Thoracic aorta (tissue), 2 donors: Measurements from ENCODE around the gene BICC1. TPM values are rescaled to one million over a fixed set of nuclear protein-coding genes. Genes with fewer than 3 reads are reported as not detected.

ENCODE experiments used
- ATAC-seq: fragments of 150-250 bp; one replicate; pipeline ENCODE4 v1.8.0; 2017; ENCODE audit warnings: low read depth; ENCODE audit not compliant: insufficient number of reproducible peaks, low FRiP score
- DNase-seq: peaks from one replicate; pipeline ENCODE4 v3.0.0-alpha.2; 2020; ENCODE audit warnings: low spot score
- H3K27ac ChIP-seq, 2 donors: fragments of 200-600 bp; sonication (generic); 1 replicate in 1 of 2; 2 replicates in 1 of 2; pipeline ENCODE4 v1.5.1; 2016; ENCODE audit warnings: mild to moderate bottlenecking in 2 of 2, moderate library complexity in 2 of 2
- H3K27me3 ChIP-seq: fragments of 200-600 bp; sonication (generic); replicated peaks from 2 replicates; pipeline ENCODE4 v1.6.0; 2016; ENCODE audit warnings: mild to moderate bottlenecking; ENCODE audit not compliant: insufficient read depth
- H3K36me3 ChIP-seq: fragments of 200-600 bp; sonication (generic); one replicate; pipeline ENCODE4 v1.5.1; 2016
- H3K4me1 ChIP-seq, 2 donors: fragments of 200-600 bp; sonication (generic); 1 replicate in 1 of 2; 2 replicates in 1 of 2; pipeline versions ENCODE4 v1.5.1 to v1.6.0; 2016; ENCODE audit warnings: low read depth in 2 of 2, mild to moderate bottlenecking in 1 of 2; ENCODE audit not compliant: control insufficient read depth in 1 of 2
- H3K4me3 ChIP-seq: fragments of 200-600 bp; sonication (generic); 2 replicates; pipeline ENCODE4 v1.5.1; 2016; ENCODE audit warnings: mild to moderate bottlenecking
- H3K9me3 ChIP-seq: fragments of 200-600 bp; sonication (generic); 2 replicates; pipeline ENCODE4 v1.5.1; 2016
- total RNA-seq, 2 donors: library from RNA; depleted of rRNA; stranded (reverse); fragments of >200 nt; gene quantifications; one replicate each; pipeline versions ENCODE4 v1.1.0 to v1.2.3, GENCODE V29; 2016
- TF ChIP-seq, protein P1 (sequence below): fragments of 200-600 bp; sonication (generic); IDR thresholded peaks from one replicate; pipeline ENCODE4 v1.5.1; 2019; ENCODE audit warnings: antibody characterized with exemption

BICC1 gene
- total RNA-seq, 2 donors from 2014 or later, result 20.4 to 28.1 TPM

GRCh38 chr10:58752665-58753064 lies 240.0 kb downstream of the BICC1 start:
- Histone ChIP-seq H3K27ac (no peak overlapping the region), H3K9me3 (no peaks in the 10 kb centered on the region), H3K27me3 (no peaks in the 10 kb centered on the region), H3K4me3 (no peak overlapping the region), H3K4me1 (peaks cover 5 to 39% of the 10 kb centered on the region in 2 donors), H3K36me3 (no peaks in the 10 kb centered on the region)
- ATAC-seq (no peak), DNase-seq (no peak)
- TF ChIP-seq, protein P1, sequence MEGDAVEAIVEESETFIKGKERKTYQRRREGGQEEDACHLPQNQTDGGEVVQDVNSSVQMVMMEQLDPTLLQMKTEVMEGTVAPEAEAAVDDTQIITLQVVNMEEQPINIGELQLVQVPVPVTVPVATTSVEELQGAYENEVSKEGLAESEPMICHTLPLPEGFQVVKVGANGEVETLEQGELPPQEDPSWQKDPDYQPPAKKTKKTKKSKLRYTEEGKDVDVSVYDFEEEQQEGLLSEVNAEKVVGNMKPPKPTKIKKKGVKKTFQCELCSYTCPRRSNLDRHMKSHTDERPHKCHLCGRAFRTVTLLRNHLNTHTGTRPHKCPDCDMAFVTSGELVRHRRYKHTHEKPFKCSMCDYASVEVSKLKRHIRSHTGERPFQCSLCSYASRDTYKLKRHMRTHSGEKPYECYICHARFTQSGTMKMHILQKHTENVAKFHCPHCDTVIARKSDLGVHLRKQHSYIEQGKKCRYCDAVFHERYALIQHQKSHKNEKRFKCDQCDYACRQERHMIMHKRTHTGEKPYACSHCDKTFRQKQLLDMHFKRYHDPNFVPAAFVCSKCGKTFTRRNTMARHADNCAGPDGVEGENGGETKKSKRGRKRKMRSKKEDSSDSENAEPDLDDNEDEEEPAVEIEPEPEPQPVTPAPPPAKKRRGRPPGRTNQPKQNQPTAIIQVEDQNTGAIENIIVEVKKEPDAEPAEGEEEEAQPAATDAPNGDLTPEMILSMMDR, result no peak

DNA sequence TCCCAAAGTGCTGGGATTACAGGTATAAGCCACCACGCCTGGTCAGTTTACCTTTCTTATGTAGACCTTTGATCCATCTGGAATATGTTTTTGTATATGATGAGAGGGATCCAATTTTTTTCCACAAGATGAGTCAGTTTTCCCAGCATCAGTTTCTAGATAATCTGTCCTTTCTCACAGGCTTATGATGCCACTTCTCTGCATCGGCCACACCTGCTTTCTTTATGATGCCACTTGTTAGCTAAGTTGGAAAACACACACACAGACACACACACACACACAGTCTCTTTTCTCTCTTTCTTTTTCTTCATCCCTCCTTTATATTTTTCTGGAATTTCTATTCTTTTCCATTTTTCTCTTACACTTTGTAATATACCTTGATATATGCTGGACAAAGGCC lies 240.8 kb downstream of the BICC1 start:
- Histone ChIP-seq H3K4me1 (peaks cover 9 to 39% of the 10 kb centered on the region in 2 donors), H3K27ac (no peak overlapping the region), H3K4me3 (no peak overlapping the region), H3K36me3 (no peaks in the 10 kb centered on the region), H3K27me3 (no peaks in the 10 kb centered on the region), H3K9me3 (no peaks in the 10 kb centered on the region)
- TF ChIP-seq, protein P1, result no peak
- DNase-seq (no peak), ATAC-seq (no peak)

DNA sequence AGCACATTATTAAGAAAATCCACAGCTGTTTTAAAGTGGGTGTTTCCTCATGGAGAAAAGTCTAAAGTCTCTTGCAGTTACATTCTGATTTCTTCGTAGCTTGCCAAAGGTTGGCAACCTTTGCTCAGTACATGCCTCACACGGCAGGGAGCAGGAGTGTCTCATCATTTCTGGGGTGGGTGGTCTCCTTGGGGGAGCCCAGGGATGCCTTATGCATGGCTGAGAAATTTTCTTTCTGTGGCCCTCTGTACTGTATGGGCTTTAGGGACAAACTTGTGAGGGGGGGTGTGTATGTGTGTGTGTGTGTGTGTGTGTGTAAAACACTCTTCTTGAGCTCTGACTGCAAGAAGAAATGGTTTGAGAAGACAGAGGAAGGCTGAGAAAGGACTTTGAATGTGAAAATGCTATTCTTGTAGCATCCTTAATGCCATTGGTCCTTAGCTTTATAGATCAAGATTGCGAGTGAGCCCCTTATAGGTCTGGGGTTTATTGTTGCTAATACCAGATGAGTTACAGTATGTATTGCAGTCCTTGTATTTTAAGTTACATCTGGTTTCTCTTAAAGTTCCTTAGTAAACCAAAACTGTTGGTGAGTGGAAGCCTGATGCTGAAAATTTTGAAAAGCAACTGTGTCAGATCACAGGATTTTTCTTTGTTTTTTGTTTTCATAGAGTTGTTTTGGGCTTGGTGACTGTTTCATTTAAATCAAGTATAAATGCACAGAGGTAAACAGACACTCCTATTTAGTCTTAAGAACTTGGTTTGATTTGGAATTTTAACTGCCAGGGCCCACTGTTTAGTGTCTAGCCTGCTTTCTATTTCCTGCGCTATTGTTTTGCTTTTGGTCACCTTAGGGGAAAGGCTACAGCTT lies 242.0 kb downstream of the BICC1 start:
- DNase-seq (no peak), ATAC-seq (no peak)
- no peaks in the 10 kb centered on the region for H3K9me3 ChIP-seq
- TF ChIP-seq, protein P1, result no peak
- peak overlapping the region; percentile 29 to 75 for H3K27ac ChIP-seq
- H3K4me3 ChIP-seq, result no peak overlapping the region
- no peaks in the 10 kb centered on the region for H3K27me3 ChIP-seq
- peaks cover 9 to 39% of the 10 kb centered on the region in 2 donors for H3K4me1 ChIP-seq
- no peaks in the 10 kb centered on the region for H3K36me3 ChIP-seq

DNA sequence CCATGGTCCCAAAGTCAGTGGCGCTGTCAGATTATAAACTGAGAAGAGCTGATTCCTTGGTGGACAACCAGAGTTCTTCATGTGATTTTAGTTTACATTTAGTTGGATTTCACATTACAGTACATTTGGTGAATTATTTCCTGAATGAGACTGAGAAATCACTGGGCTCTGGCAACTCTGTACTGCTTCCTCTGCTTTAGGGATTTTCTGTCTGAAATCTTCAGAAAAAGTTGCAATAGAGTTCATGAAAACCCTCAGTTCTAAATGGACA lies 242.6 kb downstream of the BICC1 start:
- Histone ChIP-seq H3K9me3 (no peaks in the 10 kb centered on the region), H3K27ac (peak overlapping the region; percentile 29 to 75), H3K27me3 (no peaks in the 10 kb centered on the region), H3K36me3 (no peaks in the 10 kb centered on the region), H3K4me1 (peaks cover 9 to 39% of the 10 kb centered on the region in 2 donors), H3K4me3 (peak overlapping the region; percentile 69)
- no peak for DNase-seq
- TF ChIP-seq, protein P1, result no peak
- no peak for ATAC-seq

DNA sequence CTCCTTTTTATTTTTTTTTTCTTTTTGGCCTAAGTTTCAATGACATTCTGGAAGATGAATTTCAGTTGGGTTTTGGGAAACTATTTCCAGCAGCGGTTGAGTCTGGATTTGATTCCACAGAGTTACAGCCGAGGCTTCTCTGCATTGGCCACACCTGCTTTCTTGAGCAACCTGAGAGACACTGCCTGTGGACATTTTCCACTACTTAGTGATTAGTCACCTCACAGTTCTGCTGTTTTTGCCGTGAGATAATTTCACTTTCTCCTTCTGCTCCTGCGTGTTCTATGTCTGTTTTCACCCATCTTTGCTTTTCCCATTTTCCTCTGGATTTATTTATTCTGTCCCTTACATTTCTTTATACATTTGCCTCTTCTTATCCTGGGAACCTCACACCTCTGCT lies 243.0 kb downstream of the BICC1 start:
- Histone ChIP-seq H3K9me3 (no peaks in the 10 kb centered on the region), H3K4me1 (peaks cover 9 to 39% of the 10 kb centered on the region in 2 donors), H3K4me3 (peak overlapping the region; percentile 69), H3K27ac (peak overlapping the region; percentile 29 to 75), H3K27me3 (no peaks in the 10 kb centered on the region), H3K36me3 (no peaks in the 10 kb centered on the region)
- ATAC-seq, result no peak
- TF ChIP-seq, protein P1, result no peak
- DNase-seq, result no peak
